ENCODE results near the gene LRFN4.

LRFN4 gene

DNA sequence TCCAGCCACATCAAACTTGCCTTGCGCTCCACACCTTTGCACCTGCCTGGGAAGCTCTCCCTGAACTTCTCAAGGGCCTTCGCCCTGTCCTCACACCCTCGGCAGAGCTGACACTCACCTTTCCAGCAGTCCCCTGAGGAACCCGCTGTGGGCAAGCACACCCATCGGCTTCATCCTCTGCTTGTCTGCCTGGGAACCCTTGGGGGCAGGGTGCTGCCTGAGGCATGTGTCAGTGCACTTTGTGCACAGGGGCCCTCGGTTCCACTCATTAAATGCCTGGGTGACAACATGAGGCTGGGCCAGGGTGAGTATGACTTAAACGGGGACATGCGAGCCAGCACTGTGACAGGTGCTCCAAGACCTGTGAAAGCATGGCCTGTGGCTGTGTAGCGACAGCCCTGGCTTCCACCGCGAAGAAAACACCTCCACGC is 2.6 kb upstream of the LRFN4 start:
- TF ChIP-seq CTCF (IDR thresholded peaks at IDR 0.05; ENCODE audit: control insufficient read depth, insufficient read depth, low read depth, low read length, missing control alignments) = no peak
- H3K4me3 ChIP-seq (ENCODE audit: control insufficient read depth, low read depth, low read length) = no peak overlapping the region

GRCh38 chr11:66854729-66855211 is 2.1 kb upstream of the LRFN4 start:
- H3K4me3 ChIP-seq (ENCODE audit: control insufficient read depth, low read depth, low read length) = no peak overlapping the region
- no peak for DNase-seq (ENCODE audit: low read depth)
- no peak for TF ChIP-seq CTCF (IDR thresholded peaks at IDR 0.05; ENCODE audit: control insufficient read depth, insufficient read depth, low read depth, low read length, missing control alignments)

More for the DNA sequence above, 2.6 kb upstream of the LRFN4 start:
- DNase-seq (ENCODE audit: low read depth) = no peak

- DNase-seq (ENCODE audit: low read depth) = peak; percentile 44
- H3K4me3 ChIP-seq (ENCODE audit: control insufficient read depth, low read depth, low read length) = peak overlapping the region; percentile 58
- no peak for TF ChIP-seq CTCF (IDR thresholded peaks at IDR 0.05; ENCODE audit: control insufficient read depth, insufficient read depth, low read depth, low read length, missing control alignments)
These were observed 1.0 kb upstream of the LRFN4 start for GRCh38 chr11:66855574-66856495.

DNA sequence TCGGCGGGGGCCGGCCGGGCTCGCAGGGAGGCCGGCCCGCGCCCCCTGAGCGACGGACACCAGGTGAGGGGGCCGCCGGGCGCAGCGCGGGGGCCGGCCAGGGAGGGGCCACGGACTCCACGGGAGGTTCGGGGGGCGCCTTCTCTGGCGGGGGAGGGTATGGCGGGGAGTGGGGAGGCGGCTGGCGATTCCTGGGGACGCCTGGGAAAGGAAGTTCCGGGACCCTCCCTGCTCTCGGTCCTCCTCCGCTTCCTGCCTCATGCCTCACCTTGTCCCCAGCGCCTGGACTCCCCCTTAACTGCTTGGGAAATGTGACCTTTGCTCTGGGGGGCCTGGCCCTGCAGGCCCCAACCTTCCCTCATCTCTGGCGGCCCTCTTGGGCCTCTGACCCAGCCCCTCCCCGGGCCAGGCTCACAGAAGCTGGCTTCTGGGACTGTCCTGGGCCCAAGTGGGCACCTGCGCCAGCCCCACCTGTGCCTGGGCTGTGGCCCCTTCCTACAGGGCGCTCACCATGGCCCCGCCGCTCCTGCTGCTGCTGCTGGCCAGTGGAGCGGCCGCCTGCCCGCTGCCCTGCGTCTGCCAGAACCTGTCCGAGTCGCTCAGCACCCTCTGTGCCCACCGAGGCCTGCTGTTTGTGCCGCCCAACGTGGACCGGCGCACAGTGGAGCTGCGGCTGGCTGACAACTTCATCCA is 516 bp downstream of the LRFN4 start:
- peak overlapping the region; percentile 36 for H3K4me3 ChIP-seq (ENCODE audit: control insufficient read depth, low read depth, low read length)
- TF ChIP-seq CTCF (IDR thresholded peaks at IDR 0.05; ENCODE audit: control insufficient read depth, insufficient read depth, low read depth, low read length, missing control alignments) = no peak
- DNase-seq (ENCODE audit: low read depth) = no peak

DNA sequence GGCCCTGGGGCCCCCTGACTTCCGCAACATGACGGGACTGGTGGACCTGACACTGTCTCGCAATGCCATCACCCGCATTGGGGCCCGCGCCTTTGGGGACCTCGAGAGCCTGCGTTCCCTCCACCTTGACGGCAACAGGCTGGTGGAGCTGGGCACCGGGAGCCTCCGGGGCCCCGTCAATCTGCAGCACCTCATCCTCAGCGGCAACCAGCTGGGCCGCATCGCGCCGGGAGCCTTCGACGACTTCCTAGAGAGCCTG is 992 bp downstream of the LRFN4 start:
- no peak for DNase-seq (ENCODE audit: low read depth)
- no peak for TF ChIP-seq CTCF (IDR thresholded peaks at IDR 0.05; ENCODE audit: control insufficient read depth, insufficient read depth, low read depth, low read length, missing control alignments)
- H3K4me3 ChIP-seq (ENCODE audit: control insufficient read depth, low read depth, low read length) = no peak overlapping the region

- DNase-seq (ENCODE audit: low read depth) = no peak
- no peak overlapping the region for H3K4me3 ChIP-seq (ENCODE audit: control insufficient read depth, low read depth, low read length)
- TF ChIP-seq CTCF (IDR thresholded peaks at IDR 0.05; ENCODE audit: control insufficient read depth, insufficient read depth, low read depth, low read length, missing control alignments) = no peak
These were observed 1.5 kb downstream of the LRFN4 start for GRCh38 chr11:66858186-66858938.
